SIG-M5 (cell line): ENCODE data around the gene DNAH17.
"Not testable (repeated sequence)": the region's sequence is repeated elsewhere in the genome, so short reads cannot be mapped to it uniquely, and the experiment has no call there.

Source experiments
- DNase-seq: peaks from one replicate; lab custom pipeline; 2025; lab: John Stamatoyannopoulos, UW

DNAH17 gene

DNA sequence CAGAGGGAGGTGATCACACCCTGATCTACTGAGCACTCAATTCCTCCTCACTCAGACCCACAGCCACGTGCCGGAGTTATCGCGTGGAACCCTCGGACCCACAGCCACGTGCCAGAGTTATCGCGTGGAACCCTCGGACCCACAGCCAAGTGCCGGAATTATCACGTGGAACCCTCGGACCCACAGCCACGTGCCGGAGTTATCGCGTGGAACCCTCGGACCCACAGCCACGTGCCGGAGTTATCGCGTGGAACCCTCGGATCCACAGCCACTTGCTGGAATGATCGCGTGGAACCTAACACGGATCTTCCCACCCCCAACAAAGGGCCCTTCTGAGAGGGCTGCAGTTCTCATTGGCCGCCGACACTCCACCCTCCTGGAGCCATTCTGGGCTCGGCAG is 101.0 kb downstream of the DNAH17 start:
- DNase-seq, result no peak

DNA sequence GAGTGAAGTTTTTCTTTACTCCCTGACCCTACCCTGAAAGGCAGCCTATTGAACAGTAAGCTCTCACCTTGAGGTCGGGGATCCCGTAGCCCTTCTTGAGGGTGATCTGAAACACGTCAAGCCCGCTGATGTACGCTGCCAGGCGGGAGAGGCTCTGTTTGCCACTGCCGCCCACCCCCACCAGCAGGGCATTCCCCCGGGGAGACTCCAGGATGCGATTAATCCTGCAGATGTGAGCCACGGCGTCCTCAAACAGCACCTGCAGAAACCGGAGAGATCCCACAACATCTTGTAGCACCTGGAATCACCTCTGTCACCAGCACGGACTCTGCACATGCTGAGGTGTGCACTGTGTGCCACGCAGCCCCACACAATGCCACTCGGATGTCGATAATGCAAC is 102.0 kb downstream of the DNAH17 start:
- DNase-seq, result no peak

DNA sequence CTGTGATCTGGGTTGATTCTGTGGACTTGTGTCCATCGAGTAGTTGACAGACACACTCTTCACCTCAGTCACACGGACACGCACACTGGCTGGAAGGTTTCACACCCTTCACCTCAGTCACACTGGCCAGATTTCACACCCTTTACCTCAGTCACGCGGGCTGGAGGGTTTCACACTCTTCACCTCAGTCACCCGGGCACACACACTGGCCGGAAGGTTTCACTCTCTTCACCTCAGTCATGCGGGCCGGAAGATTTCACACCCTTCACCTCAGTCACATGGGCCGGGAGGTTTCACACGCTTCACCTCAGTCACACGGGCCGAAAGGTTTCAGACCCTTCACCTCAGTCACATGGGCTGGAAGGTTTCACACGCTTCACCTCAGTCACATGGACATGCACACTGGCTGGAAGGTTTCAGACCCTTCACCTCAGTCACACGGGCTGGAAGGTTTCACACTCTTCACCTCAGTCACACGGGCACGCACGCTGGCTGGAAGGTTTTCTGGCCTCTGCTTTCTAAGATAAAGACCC is 102.5 kb downstream of the DNAH17 start:
- DNase-seq, result no peak

DNA sequence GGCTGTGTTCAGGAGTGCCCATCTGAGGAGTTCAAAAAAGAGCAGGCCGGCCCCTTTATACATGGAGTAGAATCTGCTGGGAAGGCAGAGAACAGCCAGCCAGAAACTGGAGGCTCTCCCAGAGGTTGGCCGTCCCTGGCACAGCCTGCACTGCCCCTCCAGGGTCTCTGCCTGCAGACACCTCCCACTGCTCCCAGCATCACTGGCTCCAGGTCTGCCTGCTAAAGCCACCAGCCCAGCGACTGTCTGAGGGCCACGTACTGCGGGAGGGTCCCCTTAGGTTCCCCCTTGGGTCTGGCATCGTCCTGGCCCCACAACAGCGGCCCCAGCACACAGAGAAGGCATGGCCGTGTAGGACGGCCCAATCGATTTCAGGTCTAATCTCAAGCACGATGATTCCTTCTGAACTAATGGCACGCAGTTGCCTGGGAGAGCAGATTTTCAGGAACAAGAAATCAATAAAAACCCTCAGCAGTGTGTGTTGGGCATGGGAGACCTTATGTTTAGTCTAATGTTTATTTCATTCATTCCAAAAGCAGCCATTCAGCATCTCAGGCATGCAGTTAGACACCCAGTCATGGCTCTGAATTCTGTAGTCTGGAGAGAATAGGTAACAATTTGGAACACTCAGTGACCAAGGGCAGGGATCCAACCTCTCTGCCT is 103.1 kb downstream of the DNAH17 start:
- no peak for DNase-seq

GRCh38 chr17:78472035-78472905 is 104.9 kb downstream of the DNAH17 start:
- no peak for DNase-seq

DNA sequence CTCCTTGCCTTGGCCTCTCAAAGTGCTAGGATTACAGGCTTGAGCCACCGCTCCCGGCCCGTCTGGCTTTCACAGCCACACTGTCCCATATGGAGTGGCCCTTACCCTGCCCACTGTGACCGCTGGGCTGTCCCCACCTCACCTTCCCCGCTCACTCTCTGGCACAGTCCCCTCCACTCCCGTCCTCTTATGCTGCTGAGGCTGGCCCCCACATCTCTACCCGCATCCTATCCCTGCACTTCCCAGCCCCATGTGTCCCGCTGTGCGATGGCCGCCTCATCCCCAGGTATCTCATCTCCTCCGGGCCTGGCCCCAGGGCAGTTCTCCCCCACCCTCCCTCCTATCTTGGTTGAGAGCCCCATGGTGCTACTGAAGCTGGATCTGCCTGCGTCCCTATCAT is 105.6 kb downstream of the DNAH17 start:
- DNase-seq, result no peak

DNA sequence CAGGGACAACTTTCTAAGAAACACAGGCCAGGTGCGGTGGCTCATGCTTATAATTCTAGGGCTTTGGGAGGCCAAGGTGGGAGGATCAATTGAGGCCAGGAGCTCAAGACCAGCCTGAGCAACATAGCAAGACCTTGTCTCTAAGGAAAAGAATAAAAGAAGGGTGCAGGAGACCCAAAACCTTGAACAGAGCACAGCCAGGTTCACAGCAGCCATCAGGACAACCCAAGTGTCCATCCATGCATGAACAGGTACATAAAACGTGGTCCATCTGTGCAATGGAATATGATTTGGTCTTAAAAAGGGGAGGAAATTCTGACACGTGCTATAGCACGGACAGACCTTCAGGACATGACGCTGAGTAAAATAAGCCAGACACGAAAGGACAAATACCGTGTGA is 107.8 kb downstream of the DNAH17 start:
- DNase-seq, result no peak

DNA sequence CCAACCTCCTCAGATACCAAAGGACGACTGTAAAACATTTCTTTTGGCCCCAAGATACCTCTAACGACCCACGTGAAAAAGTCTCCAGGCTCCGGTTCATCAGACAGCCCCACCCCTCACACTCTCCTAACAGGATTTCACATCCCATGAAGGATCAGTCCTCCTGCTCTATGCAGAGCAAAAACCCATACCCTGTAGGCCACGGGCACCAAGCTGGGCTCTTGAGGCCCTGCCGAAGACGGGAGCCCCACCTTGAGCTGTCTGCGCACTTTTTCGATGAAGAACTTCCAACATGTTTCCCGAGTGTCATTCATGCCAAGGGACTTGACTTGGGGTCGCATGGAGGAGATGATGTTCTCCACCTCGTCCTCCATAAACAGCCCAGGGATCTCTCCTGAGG is 108.8 kb downstream of the DNAH17 start:
- DNase-seq, result no peak

DNA sequence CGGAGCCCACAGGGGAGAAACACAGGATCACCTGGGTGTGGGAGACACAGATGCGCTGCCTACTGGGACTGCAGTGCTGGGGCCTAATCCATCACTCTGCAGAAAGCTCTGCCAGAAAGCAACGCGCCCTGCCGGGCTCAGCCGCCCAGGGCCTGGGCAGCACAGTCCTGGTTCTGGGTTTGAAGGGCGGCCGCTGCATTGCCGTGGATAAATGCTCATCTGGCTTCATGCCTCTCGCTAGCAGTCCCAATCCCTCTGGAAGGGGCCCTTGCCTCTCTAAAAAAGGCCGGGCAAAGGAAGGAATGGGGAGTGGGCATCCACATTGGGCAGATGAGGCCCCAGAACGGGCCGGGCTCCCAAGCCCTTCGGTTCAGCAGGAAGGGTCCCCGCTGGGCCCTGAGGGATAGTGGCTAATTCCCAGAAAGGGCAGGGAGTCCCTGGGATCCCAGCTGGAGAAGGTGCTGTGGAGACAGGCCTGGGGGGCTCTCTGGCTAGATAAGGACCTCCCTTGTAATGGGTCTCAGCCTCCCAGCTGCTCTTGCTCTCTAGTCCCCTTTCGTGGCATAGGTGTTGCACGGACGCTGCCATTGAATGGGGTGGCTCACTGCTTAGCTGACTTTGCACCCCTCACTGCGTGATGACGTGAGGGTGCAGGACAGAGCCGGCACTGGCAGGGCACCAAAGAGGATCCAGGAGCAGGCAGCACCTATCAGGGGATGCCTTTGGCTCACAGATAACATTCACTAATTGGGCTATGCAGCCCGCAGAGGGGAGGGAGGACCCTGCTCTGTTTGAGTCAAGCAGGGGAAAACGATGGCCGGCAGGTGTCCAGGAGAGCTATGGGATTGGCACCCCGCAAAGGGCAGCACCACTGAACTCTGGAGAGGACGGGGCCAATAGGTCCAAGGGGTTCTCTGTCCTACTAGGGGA is 110.1 kb downstream of the DNAH17 start:
- DNase-seq, result no peak

DNA sequence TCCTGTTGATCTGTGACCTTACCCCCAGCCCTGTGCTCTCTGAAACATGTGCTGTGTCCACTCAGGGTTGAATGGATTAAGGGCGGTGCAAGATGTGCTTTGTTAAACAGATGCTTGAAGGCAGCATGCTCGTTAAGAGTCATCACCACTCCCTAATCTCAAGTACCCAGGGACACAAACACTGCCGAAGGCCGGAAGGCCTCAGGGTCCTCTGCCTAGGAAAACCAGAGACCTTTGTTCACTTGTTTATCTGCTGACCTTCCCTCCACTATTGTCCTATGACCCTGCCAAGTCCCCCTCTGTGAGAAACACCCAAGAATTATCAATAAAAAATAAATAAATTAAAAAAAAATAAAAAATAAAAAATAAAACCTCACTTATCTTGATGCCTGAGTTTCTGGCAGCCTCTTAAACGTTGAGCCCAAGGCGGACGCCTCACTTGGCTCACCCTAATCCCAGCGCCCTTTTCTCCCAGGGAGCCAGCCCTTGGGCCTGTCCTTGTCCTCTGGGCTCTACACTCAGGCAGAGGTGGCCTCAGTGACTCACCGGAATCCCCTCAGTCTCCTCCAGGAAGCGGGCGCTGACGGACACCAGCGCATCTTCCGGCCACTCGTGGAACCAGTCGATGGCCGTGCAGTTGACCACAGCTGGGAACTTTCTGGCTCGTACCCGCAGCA is 110.9 kb downstream of the DNAH17 start:
- not testable (repeated sequence) for DNase-seq

DNA sequence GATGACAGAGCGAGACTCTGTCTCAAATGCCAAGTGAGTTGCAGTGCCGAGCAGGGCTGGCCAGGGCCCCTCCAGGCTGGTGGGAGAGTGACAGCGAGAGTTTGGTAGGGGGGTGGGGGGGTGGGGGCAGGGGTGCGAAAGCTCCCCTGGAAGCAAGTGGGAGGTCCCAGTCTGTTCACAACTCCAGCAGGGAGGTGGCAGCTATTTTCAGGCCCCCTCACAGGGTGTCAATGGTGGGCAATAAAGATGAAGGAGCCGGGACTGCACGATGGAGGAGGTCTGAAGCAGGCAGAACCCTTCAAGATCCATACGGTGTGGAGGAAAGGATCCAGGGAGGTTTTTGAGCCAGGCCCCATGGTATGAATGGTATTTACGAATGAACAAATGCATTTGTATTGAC is 115.0 kb downstream of the DNAH17 start:
- DNase-seq, result no peak

GRCh38 chr17:78461799-78462053 is 115.5 kb downstream of the DNAH17 start:
- DNase-seq, result no peak

DNA sequence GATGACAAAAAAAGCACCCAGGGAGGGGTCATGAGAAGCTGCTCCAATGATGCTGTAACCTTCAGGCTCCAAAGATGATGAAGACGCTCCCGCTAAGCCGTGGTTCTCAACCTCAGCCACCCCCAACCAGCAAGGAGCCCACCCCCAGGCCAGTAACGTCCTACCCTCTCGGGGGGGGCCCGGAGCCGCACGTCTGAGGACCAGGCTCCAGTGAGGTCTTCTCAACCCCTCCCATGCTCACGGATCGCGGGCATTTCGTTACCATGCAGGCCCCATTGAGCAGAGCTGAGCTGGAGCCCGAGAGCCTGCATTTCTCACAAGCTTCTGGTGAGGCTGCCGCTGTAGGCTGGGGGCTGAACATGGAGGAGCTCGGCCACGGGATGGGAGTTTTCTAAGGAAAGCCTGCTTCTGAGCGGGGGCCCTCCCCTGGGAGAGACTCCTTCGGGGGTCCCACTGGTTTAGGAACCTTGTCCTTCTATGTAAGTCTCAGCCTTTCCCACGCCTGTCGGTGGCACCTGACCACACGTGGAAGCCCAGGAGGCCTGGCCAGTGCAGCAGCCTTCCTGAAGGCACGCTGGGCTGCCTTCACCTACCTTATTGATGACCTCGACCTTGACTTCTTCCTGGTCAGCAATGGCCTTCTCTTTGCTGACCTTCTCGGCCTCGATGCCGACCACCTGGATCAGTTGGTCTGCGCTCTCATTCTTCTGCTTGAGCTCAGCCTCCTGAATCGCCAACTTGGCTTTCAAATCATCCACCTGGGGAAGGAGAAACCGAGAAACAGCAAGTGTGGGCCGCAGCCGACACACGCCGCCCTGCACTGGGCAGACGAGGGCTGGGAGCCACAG is 116.0 kb downstream of the DNAH17 start:
- DNase-seq, result no peak

GRCh38 chr17:78460176-78460675 is 117.0 kb downstream of the DNAH17 start:
- DNase-seq, result no peak

- no peak for DNase-seq
Measured at GRCh38 chr17:78459696-78460095, 117.5 kb downstream of the DNAH17 start.

GRCh38 chr17:78458736-78459335 is 118.4 kb downstream of the DNAH17 start:
- DNase-seq, result no peak

GRCh38 chr17:78458091-78458490 is 119.1 kb downstream of the DNAH17 start:
- no peak for DNase-seq

GRCh38 chr17:78454346-78454745 is 122.8 kb downstream of the DNAH17 start:
- DNase-seq, result no peak

DNA sequence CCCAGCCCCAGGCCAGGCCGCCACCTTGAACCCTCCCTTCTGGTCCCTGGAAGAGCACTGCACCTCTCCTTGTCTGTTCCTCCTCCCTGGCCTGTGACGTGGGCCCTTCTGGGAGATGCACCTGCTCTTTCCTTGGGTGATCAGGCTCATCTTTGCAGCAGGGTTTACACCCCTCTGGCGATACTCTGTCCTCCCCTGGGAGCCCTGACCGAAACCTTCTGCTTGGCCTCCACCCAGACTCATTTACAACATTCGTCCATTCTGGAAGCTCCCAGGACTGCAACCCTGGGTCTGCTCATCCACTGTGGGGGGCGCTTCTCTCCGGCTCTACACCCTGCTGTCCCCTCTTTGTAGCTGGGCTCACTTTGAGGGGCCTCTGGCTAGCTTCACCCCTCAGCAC is 125.4 kb downstream of the DNAH17 start:
- DNase-seq, result no peak

GRCh38 chr17:78450696-78451345 is 126.4 kb downstream of the DNAH17 start:
- DNase-seq, result no peak
